Glutamatergic neuron (in vitro differentiated cells): ENCODE measurements around the gene SECISBP2. TPM values are rescaled to one million over a fixed set of nuclear protein-coding genes. Genes with fewer than 3 reads are reported as not detected.
"Not testable (repeated sequence)": the region's sequence is repeated elsewhere in the genome, so short reads cannot be mapped to it uniquely, and the experiment has no call there.

Source experiments
- DNase-seq: peaks from one replicate; pipeline ENCODE4 v3.0.0; 2022
- H3K27ac Mint-ChIP-seq: one replicate; pipeline ENCODE4 v1.8.0; 2020; ENCODE audit warnings: mild to moderate bottlenecking, mixed read lengths, inconsistent platforms; ENCODE audit not compliant: unreplicated experiment
- H3K27me3 Mint-ChIP-seq: one replicate; pipeline ENCODE4 v1.8.0; 2020; ENCODE audit warnings: mild to moderate bottlenecking, moderate library complexity, mixed read lengths, inconsistent platforms; ENCODE audit not compliant: unreplicated experiment
- H3K36me3 Mint-ChIP-seq: one replicate; pipeline ENCODE4 v1.8.0; 2020; ENCODE audit warnings: mild to moderate bottlenecking, mixed read lengths, inconsistent platforms; ENCODE audit not compliant: unreplicated experiment
- H3K4me1 Mint-ChIP-seq: one replicate; pipeline ENCODE4 v1.8.0; 2020; ENCODE audit warnings: mild to moderate bottlenecking, low read depth, mixed read lengths, inconsistent platforms; ENCODE audit not compliant: unreplicated experiment
- H3K4me3 Mint-ChIP-seq: one replicate; pipeline ENCODE4 v1.8.0; 2020; ENCODE audit warnings: mild to moderate bottlenecking, mixed read lengths, inconsistent platforms; ENCODE audit not compliant: unreplicated experiment
- H3K9me3 Mint-ChIP-seq: one replicate; pipeline ENCODE4 v1.8.0; 2020; ENCODE audit warnings: mild to moderate bottlenecking, moderate library complexity, mixed read lengths, inconsistent platforms; ENCODE audit not compliant: unreplicated experiment
- total RNA-seq: library from RNA; stranded (reverse); fragmentation: NEBNext Ultra II Directional; extraction: Animal tissue kit (Norgen Biotek cat#: 25700); gene quantifications from one replicate; pipeline ENCODE4 v1.2.1, GENCODE V29; 2021; ENCODE audit not compliant: unreplicated experiment
- TF ChIP-seq, protein P1 (sequence below): fragments of 200-600 bp; sonication (generic); IDR thresholded peaks from one replicate; pipeline ENCODE4 v1.5.0; 2021; ENCODE audit not compliant: partially characterized antibody, unreplicated experiment

SECISBP2 gene
- total RNA-seq, 1 donor from 2014 or later = 86.4 TPM

GRCh38 chr9:89367726-89368437 lies 49.6 kb downstream of the SECISBP2 start:
- DNase-seq = no peak
- peaks cover 13% of the 10 kb centered on the region for H3K4me1 Mint-ChIP-seq
- no peaks in the 10 kb centered on the region for H3K36me3 Mint-ChIP-seq
- no peak overlapping the region for H3K4me3 Mint-ChIP-seq
- H3K27ac Mint-ChIP-seq = no peak overlapping the region
- TF ChIP-seq, protein P1, sequence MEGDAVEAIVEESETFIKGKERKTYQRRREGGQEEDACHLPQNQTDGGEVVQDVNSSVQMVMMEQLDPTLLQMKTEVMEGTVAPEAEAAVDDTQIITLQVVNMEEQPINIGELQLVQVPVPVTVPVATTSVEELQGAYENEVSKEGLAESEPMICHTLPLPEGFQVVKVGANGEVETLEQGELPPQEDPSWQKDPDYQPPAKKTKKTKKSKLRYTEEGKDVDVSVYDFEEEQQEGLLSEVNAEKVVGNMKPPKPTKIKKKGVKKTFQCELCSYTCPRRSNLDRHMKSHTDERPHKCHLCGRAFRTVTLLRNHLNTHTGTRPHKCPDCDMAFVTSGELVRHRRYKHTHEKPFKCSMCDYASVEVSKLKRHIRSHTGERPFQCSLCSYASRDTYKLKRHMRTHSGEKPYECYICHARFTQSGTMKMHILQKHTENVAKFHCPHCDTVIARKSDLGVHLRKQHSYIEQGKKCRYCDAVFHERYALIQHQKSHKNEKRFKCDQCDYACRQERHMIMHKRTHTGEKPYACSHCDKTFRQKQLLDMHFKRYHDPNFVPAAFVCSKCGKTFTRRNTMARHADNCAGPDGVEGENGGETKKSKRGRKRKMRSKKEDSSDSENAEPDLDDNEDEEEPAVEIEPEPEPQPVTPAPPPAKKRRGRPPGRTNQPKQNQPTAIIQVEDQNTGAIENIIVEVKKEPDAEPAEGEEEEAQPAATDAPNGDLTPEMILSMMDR = no peak
- H3K27me3 Mint-ChIP-seq = peaks cover 2% of the 10 kb centered on the region
- peaks cover 6% of the 10 kb centered on the region for H3K9me3 Mint-ChIP-seq

DNA sequence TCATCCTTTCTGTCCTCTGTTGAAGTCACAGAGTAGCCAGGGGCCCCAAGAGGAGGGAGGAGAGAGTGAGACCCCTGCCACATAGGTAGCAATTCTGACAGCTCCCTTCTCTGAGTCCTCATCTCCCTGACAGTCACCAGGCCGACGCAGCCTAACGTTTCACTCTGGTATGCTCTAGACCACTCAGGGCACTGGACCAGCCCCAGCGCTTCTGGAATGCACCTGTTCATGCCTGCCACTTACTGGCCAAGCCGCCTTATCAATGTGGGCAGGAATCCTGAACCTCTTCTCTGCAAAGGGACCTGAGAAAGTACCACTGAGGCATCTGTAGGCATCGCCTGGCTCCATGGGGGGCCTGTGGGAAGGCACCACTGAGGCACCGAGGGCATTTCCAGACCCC lies 50.2 kb downstream of the SECISBP2 start:
- H3K4me3 Mint-ChIP-seq = no peak overlapping the region
- no peaks in the 10 kb centered on the region for H3K36me3 Mint-ChIP-seq
- H3K27me3 Mint-ChIP-seq = peaks cover 2% of the 10 kb centered on the region
- H3K27ac Mint-ChIP-seq = no peak overlapping the region
- TF ChIP-seq, protein P1 = no peak
- peaks cover 13% of the 10 kb centered on the region for H3K4me1 Mint-ChIP-seq
- DNase-seq = no peak
- peaks cover 6% of the 10 kb centered on the region for H3K9me3 Mint-ChIP-seq

DNA sequence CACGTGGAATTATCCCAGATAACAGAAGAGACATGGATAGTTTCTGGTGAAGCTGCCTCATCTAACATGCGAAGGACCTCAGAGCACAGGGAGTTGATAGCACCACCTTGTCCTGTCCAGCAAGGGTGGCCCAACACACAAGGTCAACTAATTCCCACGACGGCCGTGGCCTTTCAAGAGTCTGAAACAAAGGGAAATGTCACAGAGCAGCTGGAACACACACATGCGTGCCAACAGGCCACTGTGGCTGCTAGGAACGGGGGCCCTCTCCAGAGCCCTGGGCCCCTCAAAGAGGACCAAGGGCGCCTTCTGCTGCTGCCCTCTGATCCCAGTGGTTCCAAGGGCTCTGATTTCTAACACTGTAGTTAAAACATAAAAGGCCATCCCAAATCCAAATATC lies 50.7 kb downstream of the SECISBP2 start:
- peaks cover 13% of the 10 kb centered on the region for H3K4me1 Mint-ChIP-seq
- no peak for DNase-seq
- TF ChIP-seq, protein P1 = no peak
- no peak overlapping the region for H3K4me3 Mint-ChIP-seq
- no peak overlapping the region for H3K27ac Mint-ChIP-seq
- peaks cover 7% of the 10 kb centered on the region for H3K9me3 Mint-ChIP-seq
- no peaks in the 10 kb centered on the region for H3K36me3 Mint-ChIP-seq
- H3K27me3 Mint-ChIP-seq = peaks cover 2% of the 10 kb centered on the region

DNA sequence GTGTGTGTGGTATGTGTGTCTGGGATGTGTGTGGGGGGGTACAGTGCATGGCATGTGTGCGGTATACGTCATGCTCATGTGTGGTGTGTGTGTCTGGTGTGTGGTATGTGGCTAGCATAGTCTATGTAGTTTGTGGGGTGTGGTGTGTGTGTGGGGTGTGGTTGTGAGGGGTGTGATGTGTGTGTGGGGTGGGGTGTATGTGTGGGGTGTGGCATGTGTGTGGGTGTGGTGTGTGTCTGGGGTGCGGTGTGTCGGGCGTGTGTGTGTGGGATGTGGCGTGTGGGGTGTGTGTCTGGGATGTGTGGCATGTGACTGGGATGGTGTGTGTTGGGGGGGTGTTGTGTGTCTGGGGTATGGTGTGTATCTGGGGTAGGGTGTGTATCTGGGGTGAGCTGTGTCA lies 52.3 kb downstream of the SECISBP2 start:
- H3K4me3 Mint-ChIP-seq = no peak overlapping the region
- H3K36me3 Mint-ChIP-seq = no peaks in the 10 kb centered on the region
- peaks cover 4% of the 10 kb centered on the region for H3K27me3 Mint-ChIP-seq
- H3K4me1 Mint-ChIP-seq = peaks cover 8% of the 10 kb centered on the region
- TF ChIP-seq, protein P1 = no peak
- H3K27ac Mint-ChIP-seq = no peak overlapping the region
- DNase-seq = no peak
- peaks cover 7% of the 10 kb centered on the region for H3K9me3 Mint-ChIP-seq

- not testable (repeated sequence) for H3K4me3 Mint-ChIP-seq, H3K27ac Mint-ChIP-seq, H3K27me3 Mint-ChIP-seq, DNase-seq, H3K36me3 Mint-ChIP-seq
- peaks cover 13% of the 10 kb centered on the region for H3K9me3 Mint-ChIP-seq
- peaks cover 14% of the 10 kb centered on the region for H3K4me1 Mint-ChIP-seq
These were observed 53.5 kb downstream of the SECISBP2 start for GRCh38 chr9:89371791-89372190.
